Coronary artery (tissue), 2 donors: ENCODE measurements around the gene TEX53.

Experiments used
- DNase-seq: peaks from one replicate; pipeline ENCODE4 v3.0.0-alpha.2; 2017; ENCODE audit warnings: low spot score
- H3K27ac ChIP-seq, 2 donors: fragments of 200-600 bp; sonication (generic); one replicate each; pipeline ENCODE4 v1.5.1; 2016 to 2019
- H3K4me3 ChIP-seq: fragments of 200-600 bp; sonication (generic); 2 replicates; pipeline ENCODE4 v1.5.1; 2016; ENCODE audit warnings: mild to moderate bottlenecking, moderate library complexity
- CTCF ChIP-seq: fragments of 200-600 bp; sonication (generic); IDR thresholded peaks from one replicate; pipeline ENCODE4 v1.5.1; 2019; ENCODE audit warnings: antibody characterized with exemption

Gene TEX53

DNA sequence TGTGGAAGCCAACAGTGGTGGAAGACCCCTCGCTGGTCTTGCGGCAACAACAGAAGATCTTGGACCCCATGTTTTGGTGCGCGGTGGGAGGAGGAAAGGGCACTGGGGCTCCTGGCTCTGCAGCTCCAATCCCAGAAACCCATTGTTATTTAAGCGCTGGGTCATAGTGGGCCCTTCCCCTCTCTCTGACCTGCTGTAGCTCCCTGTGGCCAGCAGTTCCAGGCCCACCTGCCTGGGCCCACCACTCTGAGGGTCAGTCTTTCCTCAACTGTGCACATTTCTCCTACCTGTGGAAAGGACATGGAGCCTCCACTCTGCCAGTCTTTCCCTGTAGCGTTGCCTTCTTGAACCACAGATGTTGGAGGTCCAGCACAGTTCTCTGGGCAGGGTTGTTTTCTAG is at the start of gene TEX53:
TEX53 (minus strand) TSS at position 101 of the 400 bp plus-strand sequence; CDS start at position 70, 31 bp downstream.
- TF ChIP-seq CTCF = no peak
- H3K27ac ChIP-seq = no peak within 1 kb of the TSS
- no peak within 1 kb of the TSS for H3K4me3 ChIP-seq
- DNase-seq = no peak

GRCh38 chr9:114706711-114707110 is 49.1 kb upstream of the TEX53 start:
- no peak for DNase-seq
- Histone ChIP-seq H3K4me3 (no peak overlapping the region), H3K27ac (no peak overlapping the region)
- no peak for TF ChIP-seq CTCF

- Histone ChIP-seq H3K4me3 (no peak overlapping the region), H3K27ac (no peak overlapping the region)
- DNase-seq = no peak
- TF ChIP-seq CTCF = no peak
These were observed 44.4 kb upstream of the TEX53 start for GRCh38 chr9:114701988-114702387.

DNA sequence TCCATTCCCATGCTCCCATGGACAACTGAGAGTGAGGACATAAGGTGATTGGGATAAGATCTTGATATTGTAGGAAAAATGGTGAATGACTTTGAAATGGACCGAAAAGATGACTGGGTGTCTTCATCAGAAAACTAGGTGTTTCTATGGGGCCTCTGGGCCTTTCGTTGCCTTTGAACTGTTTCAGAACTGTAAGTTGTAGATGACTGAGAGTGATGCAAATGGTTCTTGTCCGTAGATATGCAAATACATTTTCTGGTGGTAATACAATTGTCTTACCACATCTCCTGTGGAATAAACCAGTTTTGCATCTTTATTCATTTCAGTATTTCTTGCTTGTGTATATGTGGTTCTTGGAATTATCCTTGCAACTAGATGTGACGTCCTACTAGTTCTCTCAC is 40.3 kb upstream of the TEX53 start:
- no peak for DNase-seq
- Histone ChIP-seq H3K27ac (no peak overlapping the region), H3K4me3 (no peak overlapping the region)
- no peak for TF ChIP-seq CTCF

DNA sequence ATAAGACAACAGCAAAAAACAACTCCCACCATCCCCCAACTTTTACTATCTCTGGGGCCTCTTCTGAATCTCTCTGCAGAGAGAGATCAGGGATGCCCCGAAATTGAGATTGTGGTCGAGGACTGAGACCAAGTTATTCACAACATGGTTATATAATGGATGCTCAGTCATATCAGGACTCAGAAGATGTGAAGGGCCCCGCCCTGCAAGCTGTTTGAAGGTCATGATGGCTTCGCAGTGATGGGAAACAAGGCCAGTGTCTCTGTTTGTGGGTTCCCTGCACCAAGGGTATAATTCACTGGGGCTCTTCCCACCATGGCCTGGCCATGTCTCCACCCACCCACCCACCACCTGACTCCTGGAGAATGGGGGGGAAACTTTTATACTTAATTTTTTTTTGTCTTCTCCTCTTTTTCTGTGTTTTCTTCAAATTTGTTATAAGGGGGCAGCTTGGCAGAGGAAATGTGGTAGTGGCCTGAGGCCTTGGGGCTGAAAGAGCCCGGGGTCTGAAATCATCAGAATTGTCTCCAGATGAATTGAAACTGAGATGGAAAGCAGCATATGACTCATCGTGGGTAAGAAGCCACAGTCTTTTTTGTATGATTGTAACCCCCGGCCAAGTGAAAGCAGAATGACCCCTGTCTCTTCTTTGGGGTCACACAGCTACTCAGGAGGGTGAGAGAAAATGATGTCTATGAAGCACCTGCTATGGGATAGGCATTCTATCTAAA is 39.4 kb upstream of the TEX53 start:
- no peak for TF ChIP-seq CTCF
- no peak for DNase-seq

DNA sequence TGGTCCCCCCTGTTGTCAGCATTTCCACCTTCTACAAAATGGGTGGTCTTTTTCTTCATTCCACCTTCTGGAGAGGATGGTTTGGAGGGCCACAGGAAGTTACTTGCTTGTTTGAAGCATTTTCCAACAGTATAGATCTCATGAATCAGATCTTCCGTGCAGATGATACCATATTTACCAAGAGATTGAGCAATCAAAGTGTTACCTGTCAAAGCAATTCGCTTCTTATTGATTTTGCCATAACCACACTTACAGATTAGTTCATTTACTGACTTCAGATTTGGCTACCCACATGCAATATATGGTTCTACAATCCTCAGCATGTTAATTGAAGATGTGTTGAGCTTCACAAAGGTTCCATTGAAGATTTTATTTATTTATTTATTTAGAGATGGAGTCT is 38.3 kb upstream of the TEX53 start:
- TF ChIP-seq CTCF = no peak
- DNase-seq = no peak
- Histone ChIP-seq H3K4me3 (no peak overlapping the region), H3K27ac (no peak overlapping the region)

More for the DNA sequence above, 39.4 kb upstream of the TEX53 start:
- Histone ChIP-seq H3K27ac (no peak overlapping the region), H3K4me3 (no peak overlapping the region)

DNA sequence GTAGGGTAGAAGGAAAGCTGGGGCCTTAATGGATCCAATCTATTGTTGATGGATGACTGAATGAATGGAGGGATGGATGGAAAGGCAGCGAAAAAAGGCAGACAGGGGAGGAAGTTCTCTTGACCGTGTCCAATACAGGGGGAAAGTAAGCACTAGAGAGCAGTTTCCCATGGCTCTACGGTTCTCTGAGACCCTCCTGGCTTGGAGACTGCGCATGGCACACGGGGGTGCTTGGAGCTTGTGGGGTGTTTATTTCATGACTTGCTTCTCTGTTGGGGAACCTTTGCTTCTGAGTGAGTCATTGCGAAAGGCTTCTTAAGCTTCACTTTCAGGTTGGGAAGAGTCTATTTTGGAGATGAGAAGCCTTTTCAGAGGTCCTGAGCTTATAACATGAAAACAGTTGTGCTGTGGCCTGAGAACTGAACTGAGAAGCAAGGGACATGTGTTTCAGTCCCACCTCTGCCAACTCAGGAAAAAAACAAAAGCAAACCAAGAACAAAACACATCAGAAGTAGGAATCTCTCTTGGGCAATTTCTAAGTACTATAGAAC is 37.2 kb upstream of the TEX53 start:
- H3K4me3 ChIP-seq = no peak overlapping the region
- no peak for TF ChIP-seq CTCF
- H3K27ac ChIP-seq = no peak overlapping the region
- DNase-seq = no peak
